Retinal pigment epithelial cell (primary cell): Measurements from ENCODE around the gene SDS.

ENCODE experiments used
- DNase-seq: peaks from one replicate; pipeline ENCODE4 v3.0.0-alpha.2; 2010; ENCODE audit warnings: low read depth
- H3K4me3 ChIP-seq: 2 replicates; pipeline ENCODE4 v1.5.1; 2011; ENCODE audit warnings: mild to moderate bottlenecking, low read length, control low read depth, moderate library complexity
- TF ChIP-seq, protein P1 (sequence below): conservative IDR thresholded peaks from 2 replicates; pipeline ENCODE4 v1.5.1; 2011; ENCODE audit warnings: low read depth, low read length, control low read depth, inconsistent platforms

The SDS gene, protein sequence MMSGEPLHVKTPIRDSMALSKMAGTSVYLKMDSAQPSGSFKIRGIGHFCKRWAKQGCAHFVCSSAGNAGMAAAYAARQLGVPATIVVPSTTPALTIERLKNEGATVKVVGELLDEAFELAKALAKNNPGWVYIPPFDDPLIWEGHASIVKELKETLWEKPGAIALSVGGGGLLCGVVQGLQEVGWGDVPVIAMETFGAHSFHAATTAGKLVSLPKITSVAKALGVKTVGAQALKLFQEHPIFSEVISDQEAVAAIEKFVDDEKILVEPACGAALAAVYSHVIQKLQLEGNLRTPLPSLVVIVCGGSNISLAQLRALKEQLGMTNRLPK

DNA sequence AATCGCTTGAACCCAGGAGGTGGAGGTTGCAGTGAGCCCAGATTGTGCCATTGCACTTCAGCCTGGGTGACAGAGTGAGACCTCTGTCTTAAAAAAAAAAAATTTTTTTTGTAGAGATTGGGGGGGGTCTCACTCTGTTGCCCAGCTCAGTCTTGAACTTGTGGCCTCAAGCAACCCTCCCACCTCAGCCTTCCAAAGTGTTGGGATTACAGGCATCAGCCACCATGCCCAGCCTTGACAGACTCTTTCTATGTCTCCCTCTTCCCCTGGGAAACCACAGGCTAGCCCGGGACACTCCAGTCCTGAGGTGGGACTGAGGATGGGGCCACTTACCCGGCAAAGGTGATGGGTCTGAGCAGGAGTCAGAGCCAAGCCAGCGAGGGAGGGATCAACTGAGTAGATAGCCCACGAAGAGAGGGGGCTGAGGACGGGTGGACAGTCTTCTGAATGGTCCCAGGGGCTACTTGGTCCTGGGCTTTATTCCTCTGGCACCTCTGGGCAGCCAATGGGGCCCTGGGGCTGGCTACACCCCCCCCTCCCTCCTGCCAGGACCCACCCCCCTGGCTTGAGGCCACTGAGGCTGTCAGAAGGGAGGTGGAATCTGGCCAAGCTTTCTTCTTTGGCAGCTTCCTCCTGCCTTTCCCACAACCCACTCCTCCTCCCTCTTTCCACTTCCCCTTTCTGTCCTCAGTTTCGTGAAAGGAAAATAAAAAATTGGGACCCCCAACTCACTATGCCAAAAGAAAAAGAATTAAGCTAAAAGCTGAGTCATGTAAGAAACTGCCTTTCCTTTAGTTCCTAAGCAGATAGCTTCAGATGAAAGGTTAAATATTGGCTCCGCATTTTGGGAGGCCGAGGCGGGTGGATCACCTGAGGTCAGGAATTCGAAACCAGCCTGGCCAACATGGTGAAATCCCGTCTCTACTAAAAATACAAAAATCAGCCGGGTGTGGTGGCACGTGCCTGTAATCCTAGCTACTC is at the start of gene SDS:
TSS of gene SDS (minus strand) at position 453 of the 981 bp plus-strand sequence. CDS start 4,179 bp downstream, outside the sequence.
- TF ChIP-seq, protein P1, sequence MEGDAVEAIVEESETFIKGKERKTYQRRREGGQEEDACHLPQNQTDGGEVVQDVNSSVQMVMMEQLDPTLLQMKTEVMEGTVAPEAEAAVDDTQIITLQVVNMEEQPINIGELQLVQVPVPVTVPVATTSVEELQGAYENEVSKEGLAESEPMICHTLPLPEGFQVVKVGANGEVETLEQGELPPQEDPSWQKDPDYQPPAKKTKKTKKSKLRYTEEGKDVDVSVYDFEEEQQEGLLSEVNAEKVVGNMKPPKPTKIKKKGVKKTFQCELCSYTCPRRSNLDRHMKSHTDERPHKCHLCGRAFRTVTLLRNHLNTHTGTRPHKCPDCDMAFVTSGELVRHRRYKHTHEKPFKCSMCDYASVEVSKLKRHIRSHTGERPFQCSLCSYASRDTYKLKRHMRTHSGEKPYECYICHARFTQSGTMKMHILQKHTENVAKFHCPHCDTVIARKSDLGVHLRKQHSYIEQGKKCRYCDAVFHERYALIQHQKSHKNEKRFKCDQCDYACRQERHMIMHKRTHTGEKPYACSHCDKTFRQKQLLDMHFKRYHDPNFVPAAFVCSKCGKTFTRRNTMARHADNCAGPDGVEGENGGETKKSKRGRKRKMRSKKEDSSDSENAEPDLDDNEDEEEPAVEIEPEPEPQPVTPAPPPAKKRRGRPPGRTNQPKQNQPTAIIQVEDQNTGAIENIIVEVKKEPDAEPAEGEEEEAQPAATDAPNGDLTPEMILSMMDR = no peak
- DNase-seq = no peak
- H3K4me3 ChIP-seq = no peak within 1 kb of the TSS

DNA sequence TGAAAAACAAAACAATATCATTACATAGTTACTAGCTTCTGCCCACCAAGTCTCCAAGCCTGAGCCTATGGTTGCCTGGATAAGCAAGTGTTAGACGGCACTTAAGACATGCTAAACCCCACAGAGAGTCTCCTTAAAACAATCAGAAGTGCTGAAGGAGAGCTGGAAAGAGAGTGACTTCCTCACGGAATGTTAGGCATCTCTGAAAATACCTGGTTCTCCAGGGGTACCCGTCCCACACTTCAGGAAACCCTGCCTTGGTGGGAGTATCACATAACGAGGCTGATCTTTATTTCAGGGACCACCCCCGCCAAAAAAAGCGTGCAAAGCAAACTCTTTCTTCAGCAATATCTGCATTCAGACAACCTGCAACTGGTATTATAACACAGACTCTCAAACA is 49.6 kb upstream of the SDS start:
- no peak for DNase-seq
- H3K4me3 ChIP-seq = no peak overlapping the region
- TF ChIP-seq, protein P1 = no peak

DNA sequence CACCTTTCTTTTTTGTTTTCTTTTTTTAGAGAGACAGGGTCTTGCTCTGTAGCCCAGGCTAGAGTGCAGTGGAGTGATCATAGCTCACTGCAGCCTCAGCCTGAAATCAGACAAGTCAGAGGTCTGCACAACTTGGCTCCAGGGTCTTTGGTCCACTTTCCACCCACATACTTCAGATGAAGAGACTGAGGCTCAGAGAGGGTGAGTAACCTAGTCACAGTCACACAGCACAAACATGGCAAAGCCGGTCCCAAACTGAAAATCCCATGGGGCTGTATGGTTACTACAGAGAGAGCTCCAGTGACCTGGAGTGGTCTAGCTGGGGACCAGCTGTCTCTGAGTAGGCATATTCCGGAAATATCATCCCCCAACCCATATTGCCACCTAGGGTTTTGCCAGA is 48.8 kb upstream of the SDS start:
- H3K4me3 ChIP-seq = no peak overlapping the region
- DNase-seq = no peak
- TF ChIP-seq, protein P1 = no peak

DNA sequence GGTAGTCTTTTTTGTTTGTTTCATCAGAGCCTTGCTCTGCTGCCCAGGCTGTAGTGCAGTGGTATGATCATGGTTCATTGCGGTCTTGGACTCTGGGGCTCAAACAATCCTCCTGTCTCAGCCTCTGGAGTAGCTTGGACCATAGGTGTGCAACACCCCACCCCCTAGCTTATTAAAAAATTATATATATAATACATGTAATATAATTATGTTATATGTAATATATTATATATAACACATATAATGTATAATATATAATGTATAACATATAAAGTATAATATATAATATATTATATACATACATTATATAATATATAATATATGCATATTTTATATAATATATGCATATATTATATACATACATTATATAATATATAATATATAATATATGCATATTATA is 46.2 kb upstream of the SDS start:
- DNase-seq = no peak

DNA sequence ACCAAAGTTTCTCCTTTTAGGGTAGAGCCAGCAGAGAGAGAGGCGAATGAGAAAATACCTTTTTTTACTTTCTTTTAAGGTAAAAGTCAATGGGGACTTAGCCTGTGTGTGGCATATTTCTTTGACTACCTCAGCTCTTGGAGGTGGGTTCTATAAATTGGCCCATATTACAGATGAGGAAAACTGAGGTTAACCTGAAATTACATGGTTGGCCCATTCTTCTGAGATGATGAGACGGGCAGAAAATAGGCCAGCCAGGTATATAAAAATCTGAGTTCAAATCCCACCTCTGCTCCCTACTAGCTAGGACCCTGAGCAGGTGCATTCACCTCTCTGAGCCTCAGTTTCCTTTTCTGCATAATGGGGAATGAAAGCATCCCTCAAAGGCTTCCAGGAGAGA is 45.6 kb upstream of the SDS start:
- TF ChIP-seq, protein P1 = no peak
- DNase-seq = no peak
- no peak overlapping the region for H3K4me3 ChIP-seq

More for the DNA sequence above, 46.2 kb upstream of the SDS start:
- H3K4me3 ChIP-seq = no peak overlapping the region
- TF ChIP-seq, protein P1 = no peak

DNA sequence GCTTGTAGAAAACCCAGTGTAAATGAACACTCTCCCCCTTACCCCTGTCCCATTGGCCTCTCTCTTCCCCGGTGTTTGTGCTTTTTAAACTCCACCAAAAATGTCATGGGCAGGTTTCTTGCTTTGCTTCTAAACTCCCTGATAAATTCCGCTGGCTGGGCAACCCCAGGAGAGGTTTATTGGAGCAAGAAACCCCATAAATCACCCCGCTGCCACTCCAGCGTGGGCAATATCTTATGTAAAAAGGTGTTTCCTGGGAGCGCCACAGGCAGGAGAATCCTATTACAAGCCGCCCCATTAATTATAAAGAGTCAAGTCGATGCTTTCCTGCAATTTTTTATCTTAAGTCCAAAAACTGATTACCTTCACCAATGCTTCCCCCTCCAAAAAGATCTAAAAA is 45.2 kb upstream of the SDS start:
- no peak for DNase-seq
- no peak overlapping the region for H3K4me3 ChIP-seq
- TF ChIP-seq, protein P1 = no peak
